ENCODE measurements around the gene EXT2. TPM values are rescaled to one million over a fixed set of nuclear protein-coding genes. Genes with fewer than 3 reads are reported as not detected.

The EXT2 gene
- total RNA-seq, 1 donor from 2014 or later, result 30.7 TPM

GRCh38 chr11:44120169-44120568 lies 24.7 kb downstream of the EXT2 start:
- DNase-seq (ENCODE audit: missing footprints) (no peak), ATAC-seq (peak; percentile 69)
- intact Hi-C loops (cut with DNase I), result loop anchor here (2.0 kb wide), 1 partner anchor 25 kb away; the partner anchor contains the start of gene EXT2

- ATAC-seq (peak; percentile 30), DNase-seq (ENCODE audit: missing footprints) (no peak)
- intact Hi-C loops (cut with DNase I), result no loop called here
Measured at GRCh38 chr11:44125598-44125997, 30.1 kb downstream of the EXT2 start.

- intact Hi-C loops (cut with DNase I), result no loop called here
- no peak for DNase-seq (ENCODE audit: missing footprints)
- ATAC-seq, result no peak
Measured at GRCh38 chr11:44126304-44126703, 30.8 kb downstream of the EXT2 start.

GRCh38 chr11:44127130-44127529 lies 31.7 kb downstream of the EXT2 start:
- DNase-seq (ENCODE audit: missing footprints), result no peak
- intact Hi-C loops (cut with DNase I), result no loop called here
- ATAC-seq, result no peak

DNA sequence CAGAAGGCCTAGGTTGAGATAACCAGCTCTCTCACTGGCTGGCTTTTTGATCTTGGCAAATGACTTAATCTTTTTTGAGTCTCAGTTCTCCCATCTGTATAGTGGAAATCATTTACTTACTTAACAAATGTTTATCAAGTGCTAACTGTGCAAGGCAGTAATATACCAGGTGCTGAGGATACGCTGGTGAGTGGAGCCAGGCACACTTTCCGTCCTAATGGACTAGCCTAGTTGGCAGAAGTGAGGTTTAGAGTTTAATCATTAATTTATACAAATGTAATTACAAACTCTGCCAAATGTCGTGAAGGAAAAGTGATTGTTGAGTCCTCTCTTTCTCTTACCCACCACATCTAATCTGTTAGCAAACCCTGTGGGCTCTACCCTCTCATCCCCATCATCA lies 33.3 kb downstream of the EXT2 start:
- intact Hi-C loops (cut with DNase I), result no loop called here
- DNase-seq (ENCODE audit: missing footprints) (no peak), ATAC-seq (no peak)

DNA sequence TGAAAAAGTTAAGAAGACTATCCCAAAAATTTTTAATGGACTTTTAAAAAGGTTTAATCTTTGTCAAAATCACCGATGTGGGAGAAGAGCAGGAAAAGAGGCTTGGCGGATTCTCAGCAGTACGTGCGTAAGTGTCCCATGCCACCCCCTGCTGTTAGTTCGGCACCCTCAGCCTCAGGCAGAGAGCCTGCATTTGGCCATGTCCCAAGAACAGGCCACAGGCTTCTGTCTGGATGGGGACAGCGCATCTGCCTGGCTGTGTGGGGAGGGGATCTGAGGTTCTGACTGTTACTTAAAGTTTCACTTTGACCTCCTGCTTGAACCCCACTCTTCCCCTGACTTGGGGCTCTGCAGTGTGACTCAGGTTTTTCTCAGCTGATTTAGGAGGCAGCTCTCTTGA lies 35.3 kb downstream of the EXT2 start:
- no peak for ATAC-seq
- intact Hi-C loops (cut with DNase I), result loop anchor here (5.0 kb wide), 2 partner anchors 157 to 407 kb away; no protein-coding TSS in a partner anchor
- DNase-seq (ENCODE audit: missing footprints), result no peak

- DNase-seq (ENCODE audit: missing footprints) (no peak), ATAC-seq (peak; percentile 67)
- intact Hi-C loops (cut with DNase I), result loop anchor here (5.0 kb wide), 2 partner anchors 154 to 404 kb away; no protein-coding TSS in a partner anchor
Measured at GRCh38 chr11:44133335-44133946, 38.0 kb downstream of the EXT2 start.

GRCh38 chr11:44134625-44135024 lies 39.1 kb downstream of the EXT2 start:
- ATAC-seq, result no peak
- intact Hi-C loops (cut with DNase I), result loop anchor here (5.0 kb wide), 2 partner anchors 153 to 403 kb away; no protein-coding TSS in a partner anchor

GRCh38 chr11:44136176-44136945 lies 40.9 kb downstream of the EXT2 start:
- intact Hi-C loops (cut with DNase I), result no loop called here
- DNase-seq (ENCODE audit: missing footprints) (no peak), ATAC-seq (no peak)

More at GRCh38 chr11:44134625-44135024, 39.1 kb downstream of the EXT2 start:
- DNase-seq (ENCODE audit: missing footprints), result no peak

- no peak for DNase-seq (ENCODE audit: missing footprints)
- intact Hi-C loops (cut with DNase I), result no loop called here
- ATAC-seq, result no peak
Measured at GRCh38 chr11:44137057-44137456, 41.6 kb downstream of the EXT2 start.

DNA sequence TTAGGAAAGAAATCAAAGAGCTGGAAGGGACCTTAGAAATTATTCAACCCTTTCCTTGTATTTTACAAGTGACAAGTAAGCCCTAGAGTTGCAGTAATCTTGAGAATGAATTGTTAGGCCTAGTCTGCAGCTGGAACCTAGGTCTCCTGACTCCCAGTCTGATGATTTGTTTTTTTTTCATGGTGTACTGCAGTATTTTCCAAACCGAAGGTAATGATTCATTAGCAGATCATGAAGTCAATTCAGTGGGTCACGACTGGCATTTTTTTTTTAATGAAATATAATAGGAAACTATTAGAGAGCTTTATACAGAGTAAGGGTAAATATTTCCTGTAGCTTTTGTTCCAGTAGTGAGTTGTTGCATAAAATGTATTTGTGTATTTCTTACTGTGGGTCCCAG lies 42.8 kb downstream of the EXT2 start:
- DNase-seq (ENCODE audit: missing footprints) (no peak), ATAC-seq (no peak)
- intact Hi-C loops (cut with DNase I), result no loop called here

- DNase-seq (ENCODE audit: missing footprints) (no peak), ATAC-seq (no peak)
- intact Hi-C loops (cut with DNase I), result no loop called here
Measured at GRCh38 chr11:44138980-44139379, 43.5 kb downstream of the EXT2 start.

DNA sequence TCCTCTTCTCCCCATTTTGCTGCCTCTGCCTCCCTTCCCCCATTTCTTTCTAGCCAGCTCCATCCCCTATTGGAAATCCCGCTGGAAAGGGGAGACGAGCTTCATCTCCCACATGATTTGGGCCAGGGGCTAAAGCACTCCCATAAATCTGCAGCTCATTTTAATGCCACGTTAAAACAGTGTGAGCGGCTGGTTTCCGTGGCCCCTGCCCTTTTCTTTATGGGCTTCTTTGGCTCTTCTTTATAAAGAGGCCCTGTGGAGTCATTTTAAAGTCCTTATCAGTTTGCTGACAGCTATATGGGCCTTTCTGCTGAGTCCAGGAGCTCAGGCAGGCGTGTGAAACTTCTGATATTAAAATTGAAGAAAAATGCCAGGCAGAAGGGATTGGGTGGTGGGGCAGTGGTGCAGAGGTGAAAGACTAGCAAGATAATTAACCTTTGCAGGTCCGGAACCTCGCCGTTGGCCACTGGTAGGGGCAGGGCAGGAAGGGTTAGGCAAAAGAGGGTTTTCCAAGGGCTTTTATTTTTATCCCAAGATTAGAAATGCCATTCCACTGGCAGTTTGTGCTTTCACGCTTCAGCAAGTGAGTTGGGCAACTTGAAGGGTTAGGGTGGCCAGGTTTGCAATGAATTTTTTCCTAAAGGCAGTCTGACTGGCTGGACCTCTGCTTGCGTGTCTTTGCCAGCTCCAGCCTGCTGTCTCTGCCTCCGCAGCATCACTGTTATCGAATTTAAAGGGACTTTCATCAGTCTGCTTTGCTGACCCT lies 44.3 kb downstream of the EXT2 start:
- ATAC-seq, result peak; percentile 65
- intact Hi-C loops (cut with DNase I), result loop anchor here (10.0 kb wide), 1 partner anchor 105 kb away; no protein-coding TSS in a partner anchor
- peak; percentile 34 for DNase-seq (ENCODE audit: missing footprints)

- intact Hi-C loops (cut with DNase I), result loop anchor here (10.0 kb wide), 1 partner anchor 104 kb away; no protein-coding TSS in a partner anchor
- DNase-seq (ENCODE audit: missing footprints) (no peak), ATAC-seq (no peak)
Measured at GRCh38 chr11:44140372-44140771, 44.9 kb downstream of the EXT2 start.

DNA sequence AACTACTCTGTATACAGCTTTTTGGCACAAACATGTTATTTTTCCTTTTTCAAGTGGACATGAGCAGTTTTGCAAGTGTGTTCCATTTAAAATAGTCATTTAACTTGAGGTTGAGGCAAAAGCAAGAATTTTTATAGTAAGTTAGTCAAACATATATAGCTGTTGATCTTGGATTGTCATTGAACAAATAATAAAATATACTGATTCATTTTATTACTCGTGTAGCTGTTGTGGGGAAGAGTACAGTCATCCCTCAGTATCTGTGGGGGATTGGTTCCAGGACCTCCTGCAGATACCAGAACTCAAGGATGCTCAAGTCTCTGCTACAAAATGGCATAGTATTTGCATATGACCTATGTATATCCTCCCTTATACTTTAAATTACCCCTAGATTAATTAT lies 45.3 kb downstream of the EXT2 start:
- ATAC-seq (no peak), DNase-seq (ENCODE audit: missing footprints) (no peak)
- intact Hi-C loops (cut with DNase I), result loop anchor here (10.0 kb wide), 1 partner anchor 104 kb away; no protein-coding TSS in a partner anchor

GRCh38 chr11:44143987-44144909 lies 48.8 kb downstream of the EXT2 start:
- ATAC-seq, result no peak
- intact Hi-C loops (cut with DNase I), result loop anchor here (10.0 kb wide), 1 partner anchor 101 kb away; no protein-coding TSS in a partner anchor
- DNase-seq (ENCODE audit: missing footprints), result peak; percentile 27

DNA sequence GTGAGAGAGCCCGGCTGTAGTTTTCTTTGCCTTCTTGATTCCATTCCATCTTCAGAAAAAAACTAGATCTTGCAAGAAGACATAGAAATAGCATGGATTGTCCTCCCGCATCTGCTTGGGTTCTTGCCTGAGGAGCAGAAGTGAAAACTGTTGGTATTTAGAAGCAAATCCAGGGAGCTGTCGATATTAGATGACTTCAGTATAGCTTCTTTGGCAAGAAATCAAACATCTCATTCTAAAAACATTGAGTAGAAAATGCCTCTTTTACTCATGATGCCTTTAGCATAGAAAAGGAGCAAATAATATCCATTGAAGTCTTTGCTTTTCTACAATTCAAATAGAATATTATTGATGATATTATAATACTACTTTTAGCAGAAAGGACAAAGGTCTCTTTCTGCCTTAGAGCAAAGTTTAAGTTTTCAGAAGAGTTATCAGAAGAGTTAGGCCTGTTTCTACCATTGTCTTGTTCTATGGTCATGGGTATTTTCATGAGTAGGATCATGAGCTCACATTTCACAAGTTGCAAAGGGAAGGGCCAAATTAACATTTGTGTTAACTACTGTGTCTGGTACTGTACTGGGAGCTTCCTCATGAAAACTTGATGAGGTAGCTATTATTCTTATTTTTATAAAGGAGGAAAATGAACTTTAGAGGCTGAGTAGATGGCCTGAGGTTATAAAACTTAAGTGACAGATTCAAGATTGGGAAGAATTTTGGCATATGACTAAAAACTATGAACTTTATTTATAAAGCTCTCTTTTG lies 49.7 kb downstream of the EXT2 start:
- ATAC-seq, result no peak
- intact Hi-C loops (cut with DNase I), result loop anchor here (10.0 kb wide), 1 partner anchor 100 kb away; no protein-coding TSS in a partner anchor
- DNase-seq (ENCODE audit: missing footprints), result no peak
